Hepatocyte (in vitro differentiated cells): ENCODE data around the gene GRM8.

Source experiments
- EZH2 ChIP-seq: fragments of 200-600 bp; sonication (generic); IDR thresholded peaks from 2 replicates; pipeline ENCODE4 v1.6.1; 2016; ENCODE audit warnings: antibody characterized with exemption, mild to moderate bottlenecking, borderline replicate concordance
- EZH2phosphoT487 ChIP-seq: fragments of 200-600 bp; sonication (generic); IDR thresholded peaks from one replicate; pipeline ENCODE4 v1.6.1; 2018; ENCODE audit warnings: antibody characterized with exemption, mild to moderate bottlenecking, low read depth, moderate library complexity; ENCODE audit not compliant: unreplicated experiment, severe bottlenecking
- TF ChIP-seq, protein P1 (sequence below): fragments of 200-600 bp; sonication (generic); IDR thresholded peaks from 2 replicates; pipeline ENCODE4 v1.5.1; 2016; ENCODE audit warnings: antibody characterized with exemption, mild to moderate bottlenecking; ENCODE audit not compliant: poor library complexity

DNA sequence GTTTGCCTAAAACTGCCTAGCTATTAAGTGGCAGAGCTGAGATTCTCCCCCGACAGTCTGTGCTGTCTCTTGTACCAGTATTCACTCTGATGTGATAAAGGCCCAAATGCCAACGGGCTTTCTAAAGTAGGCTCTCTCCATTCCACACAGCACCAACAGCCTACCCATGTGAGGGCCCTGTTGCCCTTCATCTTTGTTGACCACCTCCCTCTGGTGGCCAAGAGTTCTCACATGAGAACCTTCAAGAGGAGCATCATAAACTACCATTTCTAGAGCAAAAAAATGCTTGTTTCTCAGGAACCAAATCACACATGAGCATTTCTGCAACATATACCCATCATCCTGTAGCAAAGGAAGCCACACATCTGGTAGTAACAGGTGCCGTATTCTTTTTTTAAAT lies 185.8 kb downstream of the GRM8 start:
- TF ChIP-seq EZH2 (no peak), EZH2phosphoT487 (no peak)
- TF ChIP-seq, protein P1, sequence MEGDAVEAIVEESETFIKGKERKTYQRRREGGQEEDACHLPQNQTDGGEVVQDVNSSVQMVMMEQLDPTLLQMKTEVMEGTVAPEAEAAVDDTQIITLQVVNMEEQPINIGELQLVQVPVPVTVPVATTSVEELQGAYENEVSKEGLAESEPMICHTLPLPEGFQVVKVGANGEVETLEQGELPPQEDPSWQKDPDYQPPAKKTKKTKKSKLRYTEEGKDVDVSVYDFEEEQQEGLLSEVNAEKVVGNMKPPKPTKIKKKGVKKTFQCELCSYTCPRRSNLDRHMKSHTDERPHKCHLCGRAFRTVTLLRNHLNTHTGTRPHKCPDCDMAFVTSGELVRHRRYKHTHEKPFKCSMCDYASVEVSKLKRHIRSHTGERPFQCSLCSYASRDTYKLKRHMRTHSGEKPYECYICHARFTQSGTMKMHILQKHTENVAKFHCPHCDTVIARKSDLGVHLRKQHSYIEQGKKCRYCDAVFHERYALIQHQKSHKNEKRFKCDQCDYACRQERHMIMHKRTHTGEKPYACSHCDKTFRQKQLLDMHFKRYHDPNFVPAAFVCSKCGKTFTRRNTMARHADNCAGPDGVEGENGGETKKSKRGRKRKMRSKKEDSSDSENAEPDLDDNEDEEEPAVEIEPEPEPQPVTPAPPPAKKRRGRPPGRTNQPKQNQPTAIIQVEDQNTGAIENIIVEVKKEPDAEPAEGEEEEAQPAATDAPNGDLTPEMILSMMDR: peak; percentile 36
